Measurements from ENCODE around the gene GUCA1A.

- TF ChIP-seq CTCF (IDR thresholded peaks at IDR 0.05) = no peak
- TF ChIP-seq POLR2A (IDR thresholded peaks at IDR 0.05) = no peak
Observed at GRCh38 chr6:42190554-42191183, 17.5 kb downstream of the GUCA1A start.

Measured in stomach (tissue), 4 donors.